Keratinocyte (primary cell): ENCODE data around the gene TMPRSS4. TPM values are rescaled to one million over a fixed set of nuclear protein-coding genes. Genes with fewer than 3 reads are reported as not detected.
A peak's percentile ranks its signal among the peaks of the same experiment; 100 is the strongest.

Source experiments
- DNase-seq: peaks from one replicate; pipeline ENCODE4 v3.0.0-alpha.2; 2011; ENCODE audit warnings: low read depth, missing footprints, low spot score
- FAIRE-seq: peaks from 2 replicates; lab custom pipeline; 2011; peaks lifted over from hg19 to GRCh38; lab: Jason Lieb, UNC
- H2AFZ ChIP-seq: 2 replicates; pipeline ENCODE4 v1.6.0; 2012; ENCODE audit warnings: low read length, control low read depth, inconsistent platforms; ENCODE audit not compliant: control insufficient read depth
- H3K27ac ChIP-seq: 2 replicates; pipeline ENCODE4 v1.5.1; 2011; ENCODE audit warnings: low read length; ENCODE audit not compliant: control insufficient read depth, insufficient read depth
- H3K27me3 ChIP-seq: 3 replicates; pipeline ENCODE4 v1.6.0; 2011; ENCODE audit warnings: low read length; ENCODE audit not compliant: control insufficient read depth, insufficient read depth; ENCODE audit errors: extremely low read depth
- H3K36me3 ChIP-seq, 2 experiments: 2 replicates in 1 of 2; 3 replicates in 1 of 2; pipeline ENCODE4 v1.5.1; 2011; ENCODE audit warnings: low read length in 2 of 2, mild to moderate bottlenecking in 1 of 2; ENCODE audit not compliant: control insufficient read depth in 2 of 2, insufficient read depth in 2 of 2; ENCODE audit errors: extremely low read depth in 1 of 2
- H3K4me1 ChIP-seq: 3 replicates; pipeline ENCODE4 v1.5.1; 2011; ENCODE audit warnings: low read length; ENCODE audit not compliant: control insufficient read depth, insufficient read depth; ENCODE audit errors: extremely low read depth
- H3K4me2 ChIP-seq: 3 replicates; pipeline ENCODE4 v1.6.0; 2011; ENCODE audit warnings: low read depth, low read length; ENCODE audit not compliant: control insufficient read depth, insufficient read depth; ENCODE audit errors: extremely low read depth
- H3K4me3 ChIP-seq, 3 experiments: fragments of 200-600 bp in 1 of 3; sonication (generic) in 1 of 3; 2 replicates in 2 of 3; 3 replicates in 1 of 3; pipeline ENCODE4 v1.5.1; 2011 to 2016; ENCODE audit warnings: low read length in 3 of 3, mild to moderate bottlenecking in 3 of 3, control low read depth in 2 of 3, inconsistent platforms in 1 of 3, low read depth in 1 of 3, mixed read lengths in 1 of 3, mixed run types in 1 of 3, moderate library complexity in 1 of 3; ENCODE audit not compliant: control insufficient read depth in 2 of 3, insufficient read depth in 2 of 3; ENCODE audit errors: extremely low read depth in 1 of 3
- H3K79me2 ChIP-seq: 2 replicates; pipeline ENCODE4 v1.6.0; 2012; ENCODE audit warnings: low read length; ENCODE audit not compliant: control insufficient read depth, insufficient read depth
- H3K9ac ChIP-seq: 3 replicates; pipeline ENCODE4 v1.6.0; 2011; ENCODE audit warnings: low read length; ENCODE audit not compliant: control insufficient read depth, insufficient read depth; ENCODE audit errors: extremely low read depth
- H3K9me1 ChIP-seq: 3 replicates; pipeline ENCODE4 v1.6.0; 2011; ENCODE audit warnings: low read length; ENCODE audit not compliant: control insufficient read depth, insufficient read depth; ENCODE audit errors: extremely low read depth
- H3K9me3 ChIP-seq: 2 replicates; pipeline ENCODE4 v1.5.1; 2012; ENCODE audit warnings: low read depth, low read length; ENCODE audit not compliant: control insufficient read depth
- H4K20me1 ChIP-seq: 3 replicates; pipeline ENCODE4 v1.6.0; 2011; ENCODE audit warnings: low read length; ENCODE audit not compliant: control insufficient read depth, insufficient read depth; ENCODE audit errors: extremely low read depth
- CTCF ChIP-seq, 3 experiments: IDR thresholded peaks in 1 of 3; conservative IDR thresholded peaks in 1 of 3; optimal IDR thresholded peaks in 1 of 3; 2 replicates in 2 of 3; 3 replicates in 1 of 3; pipeline versions ENCODE3 to v1.5.1; 2011; ENCODE audit warnings: low read length in 3 of 3, mild to moderate bottlenecking in 3 of 3, moderate library complexity in 2 of 3, control low read depth in 1 of 3, inconsistent platforms in 1 of 3; ENCODE audit not compliant: insufficient read depth in 2 of 3; ENCODE audit errors: extremely low read depth in 1 of 3
- EZH2 ChIP-seq: IDR thresholded peaks from one replicate; pipeline ENCODE4 v1.6.1; 2012; ENCODE audit warnings: inconsistent platforms, mild to moderate bottlenecking, low read length, moderate library complexity
- dilution Hi-C: fragments of 300-500 bp; cut with MboI; formaldehyde crosslinking; loops from one replicate; pipeline ENCODE4 v1.7.0; 2020; ENCODE audit warnings: low sequenced_read_pairs; ENCODE audit not compliant: extremely low pct_ligation_motif_present
- polyA plus RNA-seq, 5 experiments: library from polyadenylated mRNA; depleted of rRNA in 3 of 5; stranded (reverse) in 3 of 5; stranded (forward) in 1 of 5; unstranded in 1 of 5; fragments of >200 nt; gene quantifications; 1 replicate in 1 of 5; 2 replicates in 3 of 5; 3 replicates in 1 of 5; pipeline versions ENCODE4 v1.2.1 to v1.2.3, GENCODE V29; 2011 to 2012; ENCODE audit warnings: missing spikeins in 2 of 5, low read depth in 1 of 5, low replicate concordance in 1 of 5

Gene TMPRSS4
- polyA plus RNA-seq, 1 donor (not counting 4 experiments of a cell fraction or from before 2014, with no cell fraction given): 1.2 TPM

DNA sequence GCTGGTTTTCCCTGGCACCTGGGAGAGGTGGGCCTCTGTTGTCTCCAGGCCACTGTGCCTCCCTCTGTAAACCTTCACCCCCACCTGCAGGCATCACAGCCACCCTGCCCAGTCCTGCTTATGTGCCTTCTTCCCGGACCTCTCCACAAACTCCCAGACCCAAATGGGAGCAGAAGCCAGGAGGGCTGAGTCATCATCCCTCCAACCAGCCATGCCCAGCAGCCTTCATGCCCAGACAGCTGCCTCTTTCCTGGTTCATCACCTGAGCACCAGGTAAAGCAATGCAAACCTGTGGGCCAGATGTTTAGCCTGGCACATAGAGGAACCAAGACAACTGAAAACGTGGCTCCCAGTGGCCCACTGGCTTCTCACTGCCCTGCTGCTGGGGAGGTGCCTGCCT lies 2.1 kb upstream of the TMPRSS4 start:
- Histone ChIP-seq H3K4me3 (no peak overlapping the region), H3K4me2 (peak overlapping the region; percentile 43), H3K79me2 (no peaks in the 10 kb centered on the region), H3K9me3 (no peaks in the 10 kb centered on the region), H3K27me3 (no peaks in the 10 kb centered on the region), H3K36me3 (no peaks in the 10 kb centered on the region), H3K9me1 (no peaks in the 10 kb centered on the region), H2AFZ (peak overlapping the region; percentile 51), H3K9ac (peak overlapping the region; percentile 40), H4K20me1 (no peaks in the 10 kb centered on the region), H3K27ac (peak overlapping the region; percentile 73), H3K4me1 (peaks cover 33% of the 10 kb centered on the region)
- dilution Hi-C loops: no loop called here
- FAIRE-seq (peak; percentile 98), DNase-seq (peak; percentile 73)
- no peak for TF ChIP-seq EZH2
- TF ChIP-seq CTCF (optimal IDR thresholded peaks at IDR 0.05 in 1 of 3, IDR thresholded peaks at IDR 0.05 in 1 of 3, conservative IDR thresholded peaks at IDR 0.05 in 1 of 3; ENCODE audit: extremely low read depth in 1 of 3, insufficient read depth in 2 of 3, low read length in 3 of 3): peak in 1 of 3 experiments; percentile 55

DNA sequence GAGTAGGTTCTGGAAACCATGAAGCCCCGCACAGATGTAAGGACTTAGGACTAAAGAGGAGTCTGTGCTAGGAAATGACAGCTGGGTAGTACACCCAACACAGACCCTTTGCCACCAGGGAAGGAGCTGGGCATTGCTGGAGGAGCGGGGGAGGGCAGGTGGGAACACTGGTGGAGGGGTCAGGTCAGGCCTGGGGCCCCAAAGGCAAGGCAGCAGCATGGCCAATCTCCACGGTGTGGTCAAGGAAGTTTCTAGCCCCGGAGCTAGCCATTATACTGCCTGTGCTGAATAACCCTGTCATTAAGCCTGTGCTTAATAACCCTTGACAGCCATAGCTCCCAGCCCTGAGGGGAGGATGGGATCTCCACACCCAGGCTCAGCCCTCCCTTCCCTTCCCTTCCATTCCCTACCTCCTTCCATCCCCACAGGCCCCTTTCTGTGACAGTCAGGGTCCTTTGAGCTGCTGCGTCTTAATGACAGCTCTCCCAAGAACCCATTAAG lies 2.1 kb downstream of the TMPRSS4 start:
- no peak overlapping the region for H3K4me2 ChIP-seq
- H3K36me3 ChIP-seq: no peaks in the 10 kb centered on the region
- H3K27me3 ChIP-seq: no peaks in the 10 kb centered on the region
- no peak for FAIRE-seq
- no peak overlapping the region for H2AFZ ChIP-seq
- H3K4me1 ChIP-seq: peaks cover 33% of the 10 kb centered on the region
- H3K27ac ChIP-seq: no peak overlapping the region
- no peak for TF ChIP-seq EZH2
- TF ChIP-seq CTCF (optimal IDR thresholded peaks at IDR 0.05 in 1 of 3, IDR thresholded peaks at IDR 0.05 in 1 of 3, conservative IDR thresholded peaks at IDR 0.05 in 1 of 3; ENCODE audit: extremely low read depth in 1 of 3, insufficient read depth in 2 of 3, low read length in 3 of 3): no peak
- no peaks in the 10 kb centered on the region for H3K9me1 ChIP-seq
- H3K79me2 ChIP-seq: no peaks in the 10 kb centered on the region
- DNase-seq: no peak
- H3K9me3 ChIP-seq: no peaks in the 10 kb centered on the region
- H3K9ac ChIP-seq: no peak overlapping the region
- dilution Hi-C loops: no loop called here
- no peak overlapping the region for H3K4me3 ChIP-seq
- no peaks in the 10 kb centered on the region for H4K20me1 ChIP-seq
